Prostate gland (tissue), 2 donors: ENCODE data around the gene CHCHD3. TPM values are rescaled to one million over a fixed set of nuclear protein-coding genes. Genes with fewer than 3 reads are reported as not detected.

Experiments
- DNase-seq: peaks from one replicate; pipeline ENCODE4 v3.0.0-alpha.2; 2019; ENCODE audit warnings: low spot score
- H3K27ac ChIP-seq, 2 donors: fragments of 200-600 bp; sonication (generic); 2 replicates each; pipeline ENCODE4 v1.5.1; 2017 to 2019
- H3K27me3 ChIP-seq: fragments of 200-600 bp; sonication (generic); replicated peaks from 2 replicates; pipeline ENCODE4 v1.5.1; 2019; ENCODE audit not compliant: insufficient read depth
- H3K36me3 ChIP-seq, 2 donors: fragments of 200-600 bp; sonication (generic); 1 replicate in 1 of 2; 2 replicates in 1 of 2; pipeline versions ENCODE4 v1.5.1 to v1.8.1; 2017 to 2019
- H3K4me1 ChIP-seq: fragments of 200-600 bp; sonication (generic); replicated peaks from 2 replicates; pipeline ENCODE4 v1.5.1; 2019
- H3K4me3 ChIP-seq, 2 donors: fragments of 200-600 bp; sonication (generic); 2 replicates each; pipeline ENCODE4 v1.5.1; 2017 to 2019
- H3K9me3 ChIP-seq: fragments of 200-600 bp; sonication (generic); 2 replicates; pipeline ENCODE4 v1.5.1; 2017
- POLR2A ChIP-seq: fragments of 450-650 bp; IDR thresholded peaks from one replicate; pipeline ENCODE4 v1.6.1; 2016; ENCODE audit warnings: antibody characterized with exemption, mild to moderate bottlenecking
- POLR2AphosphoS5 ChIP-seq: sonication (generic); formaldehyde crosslinking; IDR thresholded peaks from one replicate; pipeline ENCODE4 v1.6.1; 2017; ENCODE audit warnings: antibody characterized with exemption
- WGBS: methylation state at CpG from one replicate; pipeline ENCODE4 v1.1.5; 2018; 5-methylcytosine and 5-hydroxymethylcytosine counted together
- intact Hi-C: fragments of 100-400 bp; cut with DNase I; formaldehyde crosslinking; loops from one replicate; pipeline ENCODE4 v1.14.2; 2022
- total RNA-seq, 2 donors: library from RNA; depleted of rRNA; stranded (reverse); fragments of >200 nt; gene quantifications; one replicate each; pipeline ENCODE4 v1.1.0, GENCODE V29; 2016
- TF ChIP-seq, protein P1 (sequence below), 4 experiments: fragments of 200-600 bp in 2 of 4; fragments of 450-650 bp in 2 of 4; sonication (generic) in 2 of 4; IDR thresholded peaks; 1 replicate in 3 of 4; 2 replicates in 1 of 4; pipeline ENCODE4 v1.5.1; 2016 to 2019; ENCODE audit warnings: antibody characterized with exemption in 4 of 4, mild to moderate bottlenecking in 2 of 4, moderate library complexity in 2 of 4

The CHCHD3 gene
- total RNA-seq, 2 donors from 2014 or later = 33.2 to 40.9 TPM

DNA sequence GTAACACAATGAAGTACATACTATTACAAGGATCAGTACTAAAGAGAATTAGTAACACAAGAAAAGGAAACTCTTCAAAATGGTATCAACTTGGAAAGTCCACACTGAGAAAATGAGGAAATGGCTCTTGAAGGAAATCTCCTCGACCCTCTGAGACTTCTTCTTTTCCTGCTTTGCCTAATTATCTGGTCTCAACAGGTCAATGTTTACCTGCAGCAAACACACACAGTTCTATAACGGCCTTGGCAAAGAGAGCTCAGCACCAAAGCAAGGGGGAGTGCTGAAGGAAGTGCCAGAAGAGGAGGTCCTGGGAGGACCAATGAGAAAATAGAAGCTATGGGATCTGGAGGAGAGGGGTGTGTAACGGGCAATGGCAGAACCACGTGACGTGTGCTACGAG lies 21.9 kb downstream of the CHCHD3 start:
- no peaks in the 10 kb centered on the region for H3K36me3 ChIP-seq
- intact Hi-C loops = no loop called here
- H3K4me3 ChIP-seq = no peak overlapping the region
- H3K4me1 ChIP-seq = no peaks in the 10 kb centered on the region
- TF ChIP-seq POLR2A = no peak
- no peak for TF ChIP-seq POLR2AphosphoS5
- TF ChIP-seq, protein P1, sequence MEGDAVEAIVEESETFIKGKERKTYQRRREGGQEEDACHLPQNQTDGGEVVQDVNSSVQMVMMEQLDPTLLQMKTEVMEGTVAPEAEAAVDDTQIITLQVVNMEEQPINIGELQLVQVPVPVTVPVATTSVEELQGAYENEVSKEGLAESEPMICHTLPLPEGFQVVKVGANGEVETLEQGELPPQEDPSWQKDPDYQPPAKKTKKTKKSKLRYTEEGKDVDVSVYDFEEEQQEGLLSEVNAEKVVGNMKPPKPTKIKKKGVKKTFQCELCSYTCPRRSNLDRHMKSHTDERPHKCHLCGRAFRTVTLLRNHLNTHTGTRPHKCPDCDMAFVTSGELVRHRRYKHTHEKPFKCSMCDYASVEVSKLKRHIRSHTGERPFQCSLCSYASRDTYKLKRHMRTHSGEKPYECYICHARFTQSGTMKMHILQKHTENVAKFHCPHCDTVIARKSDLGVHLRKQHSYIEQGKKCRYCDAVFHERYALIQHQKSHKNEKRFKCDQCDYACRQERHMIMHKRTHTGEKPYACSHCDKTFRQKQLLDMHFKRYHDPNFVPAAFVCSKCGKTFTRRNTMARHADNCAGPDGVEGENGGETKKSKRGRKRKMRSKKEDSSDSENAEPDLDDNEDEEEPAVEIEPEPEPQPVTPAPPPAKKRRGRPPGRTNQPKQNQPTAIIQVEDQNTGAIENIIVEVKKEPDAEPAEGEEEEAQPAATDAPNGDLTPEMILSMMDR (IDR thresholded peaks at IDR 0.05) = no peak
- no peaks in the 10 kb centered on the region for H3K9me3 ChIP-seq
- no peaks in the 10 kb centered on the region for H3K27me3 ChIP-seq
- no peak for DNase-seq
- WGBS = 73% methylated on average over 6 of the region's 6 CpGs
- no peak overlapping the region for H3K27ac ChIP-seq

DNA sequence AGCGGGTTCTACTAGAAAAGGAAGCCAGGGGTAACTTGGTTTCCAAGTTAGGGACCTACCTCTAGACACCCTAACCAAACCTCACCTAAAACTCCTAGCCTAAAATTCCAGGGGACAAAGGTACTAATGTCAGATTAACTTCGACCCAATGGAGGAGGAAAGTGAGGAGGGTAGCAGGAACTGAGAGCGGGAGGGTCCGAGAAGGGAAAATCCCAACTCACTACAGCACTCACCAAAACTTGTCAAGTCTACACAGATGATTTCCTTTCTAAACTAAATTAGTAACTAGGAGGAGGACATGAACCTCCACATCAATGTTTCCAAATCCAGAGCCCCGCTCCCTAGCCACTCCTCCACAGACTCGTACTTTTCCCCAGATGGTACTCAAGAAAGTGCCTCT lies 22.6 kb downstream of the CHCHD3 start:
- WGBS = 98% methylated on average over 6 of the region's 6 CpGs
- Histone ChIP-seq H3K27ac (no peak overlapping the region), H3K9me3 (no peaks in the 10 kb centered on the region), H3K4me1 (no peaks in the 10 kb centered on the region), H3K27me3 (no peaks in the 10 kb centered on the region), H3K36me3 (no peaks in the 10 kb centered on the region), H3K4me3 (no peak overlapping the region)
- intact Hi-C loops = no loop called here
- no peak for TF ChIP-seq POLR2AphosphoS5
- no peak for DNase-seq

DNA sequence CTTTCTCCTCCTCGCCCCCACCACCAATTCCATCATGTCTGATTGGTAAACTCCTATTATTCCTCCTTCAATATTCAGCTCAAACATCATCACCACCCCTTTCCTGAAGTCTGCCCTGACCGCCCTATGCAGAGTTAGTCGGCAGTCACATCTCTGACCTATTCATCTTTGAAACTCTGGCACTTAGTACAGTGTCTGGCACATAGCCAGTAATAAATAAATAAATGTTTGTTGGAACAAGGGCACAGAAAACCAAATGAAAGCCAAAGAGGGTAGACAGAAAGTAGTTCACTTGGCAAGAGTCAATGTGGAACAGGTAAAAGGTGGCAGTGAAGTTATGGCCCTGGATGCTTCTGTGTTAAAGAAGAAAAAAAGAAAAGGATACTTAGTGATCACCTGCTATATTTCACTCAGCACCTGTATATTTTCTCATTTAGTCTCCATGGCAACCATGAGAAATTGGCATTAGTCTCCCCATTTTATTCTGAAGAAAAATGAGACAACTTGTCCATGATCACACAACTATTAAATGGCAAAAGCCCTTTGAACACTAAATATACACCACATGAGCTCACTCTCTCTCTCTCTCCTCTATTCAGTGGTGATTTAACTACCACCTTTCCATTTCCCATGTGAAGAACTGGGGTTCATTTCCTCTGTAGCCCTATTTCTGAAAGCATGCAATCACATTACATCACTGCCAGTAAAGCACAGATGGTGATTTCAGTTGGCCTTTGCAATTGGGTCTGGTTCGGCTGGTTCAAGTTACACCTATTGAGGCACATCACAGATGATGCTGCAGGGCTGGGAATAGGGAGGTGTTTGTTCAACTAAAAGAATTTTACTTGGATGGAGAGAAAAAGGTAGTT lies 25.3 kb downstream of the CHCHD3 start:
- no peaks in the 10 kb centered on the region for H3K27me3 ChIP-seq
- intact Hi-C loops = no loop called here
- no peak overlapping the region for H3K27ac ChIP-seq
- 81% methylated on average over 4 of the region's 4 CpGs for WGBS
- no peaks in the 10 kb centered on the region for H3K36me3 ChIP-seq
- no peaks in the 10 kb centered on the region for H3K4me1 ChIP-seq
- DNase-seq = no peak
- TF ChIP-seq, protein P1 (IDR thresholded peaks at IDR 0.05) = no peak
- TF ChIP-seq POLR2AphosphoS5 = no peak
- no peak overlapping the region for H3K4me3 ChIP-seq
- H3K9me3 ChIP-seq = no peaks in the 10 kb centered on the region

DNA sequence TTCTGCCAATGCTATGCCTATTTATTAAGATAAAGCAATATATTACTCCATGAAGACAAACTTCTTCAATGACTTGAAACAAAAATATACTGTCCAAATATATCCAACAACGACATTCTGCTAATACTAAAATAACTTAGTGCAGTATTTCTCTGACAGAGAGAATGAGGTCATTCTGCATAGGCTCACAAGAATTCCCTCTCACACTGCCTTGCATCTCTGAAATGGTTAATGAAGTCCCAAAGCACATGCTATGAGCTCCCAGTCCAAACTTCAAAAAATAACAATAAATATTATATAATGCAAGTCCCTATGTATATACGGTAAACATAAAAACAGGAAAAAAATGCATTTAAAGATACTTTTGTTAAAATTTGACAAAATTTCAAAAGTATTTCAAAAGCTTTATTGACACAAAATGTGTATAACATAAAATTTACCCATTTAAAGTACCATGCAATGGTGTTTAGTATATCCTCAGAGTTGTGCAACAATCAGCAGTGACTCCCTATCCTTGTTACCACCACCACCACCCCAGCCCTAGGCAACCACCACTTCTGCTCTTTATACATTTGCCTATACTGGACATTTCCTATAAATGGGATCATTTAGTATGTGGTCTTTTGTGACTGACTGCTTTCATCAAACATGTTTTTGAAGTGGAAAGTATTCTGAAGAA lies 27.6 kb downstream of the CHCHD3 start:
- H3K36me3 ChIP-seq = no peaks in the 10 kb centered on the region
- H3K4me3 ChIP-seq = no peak overlapping the region
- H3K27ac ChIP-seq = no peak overlapping the region
- intact Hi-C loops = no loop called here
- H3K4me1 ChIP-seq = no peaks in the 10 kb centered on the region
- TF ChIP-seq, protein P1 (IDR thresholded peaks at IDR 0.05) = no peak
- no peak for TF ChIP-seq POLR2AphosphoS5
- TF ChIP-seq POLR2A = no peak
- H3K27me3 ChIP-seq = no peaks in the 10 kb centered on the region
- 68% methylated on average over 2 of the region's 2 CpGs for WGBS
- no peak for DNase-seq
- no peaks in the 10 kb centered on the region for H3K9me3 ChIP-seq

DNA sequence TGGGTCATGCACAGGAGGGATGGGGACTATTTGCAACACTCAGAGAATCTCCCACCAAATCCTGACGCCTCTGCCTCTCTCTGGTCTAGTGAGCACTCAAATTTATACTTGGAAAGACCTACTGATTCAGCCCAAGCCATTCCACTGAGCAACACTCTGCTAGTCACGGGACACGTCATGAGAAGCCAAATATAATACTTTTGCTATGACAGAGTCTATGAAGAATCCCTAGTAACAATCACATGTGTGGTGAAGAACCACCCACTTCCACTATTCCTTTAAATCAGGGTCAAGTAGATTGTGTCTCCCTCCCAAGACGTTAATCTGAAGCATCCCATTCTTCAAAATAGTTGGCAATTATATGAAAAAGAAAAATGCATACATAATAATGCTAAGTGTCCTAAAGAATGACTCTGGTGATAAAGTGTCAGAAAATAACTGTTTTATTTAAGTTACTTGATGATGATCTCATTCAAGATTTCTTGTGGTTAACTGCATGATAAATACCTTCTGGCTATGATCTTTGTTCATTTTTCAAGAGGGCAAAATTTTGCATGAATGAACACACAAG lies 28.5 kb downstream of the CHCHD3 start:
- no peaks in the 10 kb centered on the region for H3K36me3 ChIP-seq
- WGBS = 78% methylated on average over 4 of the region's 4 CpGs
- no peaks in the 10 kb centered on the region for H3K4me1 ChIP-seq
- DNase-seq = no peak
- H3K27me3 ChIP-seq = no peaks in the 10 kb centered on the region
- TF ChIP-seq, protein P1 (IDR thresholded peaks at IDR 0.05) = no peak
- TF ChIP-seq POLR2A = no peak
- H3K9me3 ChIP-seq = no peaks in the 10 kb centered on the region
- no peak overlapping the region for H3K4me3 ChIP-seq
- intact Hi-C loops = no loop called here
- H3K27ac ChIP-seq = no peak overlapping the region
